GM12878 (cell line): Measurements from ENCODE around the gene GPR34. TPM values are rescaled to one million over a fixed set of nuclear protein-coding genes. Genes with fewer than 3 reads are reported as not detected.

Experiments
- ASH2L ChIP-seq: fragments of 300-600, 200-600 bp; sonication (generic); IDR thresholded peaks from 2 replicates; pipeline ENCODE4 v1.6.1; 2017; ENCODE audit warnings: low read depth, mild to moderate bottlenecking, borderline replicate concordance
- CEBPZ ChIP-seq: fragments of 150-350 bp; IDR thresholded peaks from 2 replicates; pipeline ENCODE4 v1.6.1; 2016; ENCODE audit warnings: low read depth, low read length
- DPF2 ChIP-seq: fragments of 450-650 bp; IDR thresholded peaks from 2 replicates; pipeline ENCODE4 v1.6.1; 2017; ENCODE audit warnings: mild to moderate bottlenecking
- FOXK2 ChIP-seq: fragments of 450-650 bp; IDR thresholded peaks from 2 replicates; pipeline ENCODE4 v1.6.1; 2017; ENCODE audit warnings: mild to moderate bottlenecking, moderate library complexity
- HCFC1 ChIP-seq: fragments of 150-350 bp; IDR thresholded peaks from 2 replicates; pipeline ENCODE4 v1.6.1; 2014; ENCODE audit warnings: low read length
- IKZF1 ChIP-seq: fragments of 450-650 bp; conservative IDR thresholded peaks from 2 replicates; pipeline ENCODE4 v1.6.1; 2017; ENCODE audit warnings: antibody characterized with exemption, mild to moderate bottlenecking
- IRF3 ChIP-seq: fragments of 450-650 bp; IDR thresholded peaks from 2 replicates; pipeline ENCODE4 v1.6.1; 2014; ENCODE audit warnings: mild to moderate bottlenecking
- PRDM15 ChIP-seq: fragments of 450-650 bp; formaldehyde crosslinking; IDR thresholded peaks from 2 replicates; pipeline ENCODE4 v1.4.0; 2020; ENCODE audit warnings: mild to moderate bottlenecking, moderate library complexity
- SRF ChIP-seq, 2 experiments: IDR thresholded peaks; 2 replicates each; pipeline ENCODE4 v1.6.1; 2011; ENCODE audit warnings: low read depth in 2 of 2, low read length in 2 of 2, mild to moderate bottlenecking in 1 of 2, moderate library complexity in 1 of 2
- SUPT20H ChIP-seq: IDR thresholded peaks from 2 replicates; pipeline ENCODE4 v1.6.1; 2011; ENCODE audit warnings: low read depth, mild to moderate bottlenecking, low read length, moderate library complexity, borderline replicate concordance; ENCODE audit not compliant: control insufficient read depth
- polyA plus RNA-seq, 11 experiments: library from polyadenylated mRNA; depleted of rRNA in 4 of 11; unstranded in 6 of 11; stranded (reverse) in 5 of 11; fragments of >200 nt; fragmentation: Nextera tagmentation in 4 of 11; fragmentation: Illumina TruSeq in 1 of 11; extraction: Ambion mirVana in 4 of 11; extraction: Trizol in 1 of 11; gene quantifications; 1 replicate in 1 of 11; 2 replicates in 10 of 11; pipeline versions ENCODE4 v1.2.1 to v1.2.3, GENCODE V29; 2011 to 2016; ENCODE audit warnings: inconsistent platforms in 2 of 11, missing spikeins in 2 of 11, low read depth in 1 of 11
- total RNA-seq, 4 experiments: library from RNA; depleted of rRNA in 3 of 4; stranded (reverse); fragments of >200 nt in 3 of 4; fragmentation: Illumina TruSeq in 1 of 4; extraction: Trizol in 1 of 4; gene quantifications; 2 replicates each; pipeline versions ENCODE4 v1.2.1 to v1.2.3, GENCODE V29; 2013 to 2021
- TF ChIP-seq, protein P1 (sequence below): fragments of 450-650 bp; IDR thresholded peaks from 2 replicates; pipeline ENCODE4 v1.6.1; 2017; ENCODE audit warnings: mild to moderate bottlenecking, moderate library complexity

Gene GPR34
- total and polyA plus RNA-seq, 10 of the 15 experiments (the other 5 are each of a cell fraction or from before 2014, with no cell fraction given) = 0.12 to 0.84 (median 0.28) TPM; not detected in 1

DNA sequence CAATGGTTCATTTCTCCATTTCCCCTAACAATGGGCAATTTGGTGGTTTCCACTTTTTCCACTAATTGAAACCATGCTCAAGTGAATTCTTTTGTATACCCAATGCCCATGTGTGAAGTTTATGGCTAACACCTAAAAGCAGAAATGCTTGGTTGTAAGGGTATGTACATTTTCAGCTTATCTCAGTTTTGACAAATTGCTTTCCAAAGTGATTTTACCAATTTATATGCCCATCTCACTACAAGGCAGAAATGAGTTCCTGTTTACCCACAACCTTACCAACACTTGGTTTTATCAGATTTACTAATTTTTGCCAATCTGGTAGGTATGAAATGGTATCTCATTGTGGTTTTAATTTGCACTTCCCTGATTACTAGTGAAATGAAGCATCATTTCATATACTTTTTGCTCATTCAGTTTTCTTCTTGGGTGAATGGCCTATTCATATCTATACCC is 14.8 kb downstream of the GPR34 start (continued):
- TF ChIP-seq, protein P1, sequence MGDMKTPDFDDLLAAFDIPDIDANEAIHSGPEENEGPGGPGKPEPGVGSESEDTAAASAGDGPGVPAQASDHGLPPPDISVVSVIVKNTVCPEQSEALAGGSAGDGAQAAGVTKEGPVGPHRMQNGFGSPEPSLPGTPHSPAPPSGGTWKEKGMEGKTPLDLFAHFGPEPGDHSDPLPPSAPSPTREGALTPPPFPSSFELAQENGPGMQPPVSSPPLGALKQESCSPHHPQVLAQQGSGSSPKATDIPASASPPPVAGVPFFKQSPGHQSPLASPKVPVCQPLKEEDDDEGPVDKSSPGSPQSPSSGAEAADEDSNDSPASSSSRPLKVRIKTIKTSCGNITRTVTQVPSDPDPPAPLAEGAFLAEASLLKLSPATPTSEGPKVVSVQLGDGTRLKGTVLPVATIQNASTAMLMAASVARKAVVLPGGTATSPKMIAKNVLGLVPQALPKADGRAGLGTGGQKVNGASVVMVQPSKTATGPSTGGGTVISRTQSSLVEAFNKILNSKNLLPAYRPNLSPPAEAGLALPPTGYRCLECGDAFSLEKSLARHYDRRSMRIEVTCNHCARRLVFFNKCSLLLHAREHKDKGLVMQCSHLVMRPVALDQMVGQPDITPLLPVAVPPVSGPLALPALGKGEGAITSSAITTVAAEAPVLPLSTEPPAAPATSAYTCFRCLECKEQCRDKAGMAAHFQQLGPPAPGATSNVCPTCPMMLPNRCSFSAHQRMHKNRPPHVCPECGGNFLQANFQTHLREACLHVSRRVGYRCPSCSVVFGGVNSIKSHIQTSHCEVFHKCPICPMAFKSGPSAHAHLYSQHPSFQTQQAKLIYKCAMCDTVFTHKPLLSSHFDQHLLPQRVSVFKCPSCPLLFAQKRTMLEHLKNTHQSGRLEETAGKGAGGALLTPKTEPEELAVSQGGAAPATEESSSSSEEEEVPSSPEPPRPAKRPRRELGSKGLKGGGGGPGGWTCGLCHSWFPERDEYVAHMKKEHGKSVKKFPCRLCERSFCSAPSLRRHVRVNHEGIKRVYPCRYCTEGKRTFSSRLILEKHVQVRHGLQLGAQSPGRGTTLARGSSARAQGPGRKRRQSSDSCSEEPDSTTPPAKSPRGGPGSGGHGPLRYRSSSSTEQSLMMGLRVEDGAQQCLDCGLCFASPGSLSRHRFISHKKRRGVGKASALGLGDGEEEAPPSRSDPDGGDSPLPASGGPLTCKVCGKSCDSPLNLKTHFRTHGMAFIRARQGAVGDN = no peak
- TF ChIP-seq PRDM15 (CRISPR knock-in tag) (no peak), SUPT20H (no peak), HCFC1 (no peak), CEBPZ (no peak), ASH2L (no peak), SRF (IDR thresholded peaks at IDR 0.05; ENCODE audit: low read depth in 2 of 2, low read length in 2 of 2) (no peak), IKZF1 (peak; percentile 48), DPF2 (peak; percentile 53; the same call in 1 of the 2 replicates), IRF3 (no peak), FOXK2 (no peak)
